Naive thymus-derived CD4-positive, alpha-beta T cell (primary cell): ENCODE results near the gene NMB. TPM values are rescaled to one million over a fixed set of nuclear protein-coding genes. Genes with fewer than 3 reads are reported as not detected.
A peak's percentile ranks its signal among the peaks of the same experiment; 100 is the strongest.

Source experiments
- ATAC-seq: fragments of 150-1000 bp; cut with Tn5 transposase; 2 replicates; pipeline ENCODE4 v1.10.0; 2021; ENCODE audit warnings: mild to moderate bottlenecking, moderate library complexity
- CTCF ChIA-PET: fragments of 350-600 bp; sonication (Branson Sonifier 250); formaldehyde crosslinking; loops from one replicate; lab custom pipeline; 2021; ENCODE audit warnings: antibody characterized with exemption; lab: Charles Lee
- POLR2A ChIA-PET: fragments of 350-600 bp; sonication (Branson Sonifier 250); formaldehyde crosslinking; loops from one replicate; lab custom pipeline; 2021; ENCODE audit warnings: antibody characterized with exemption, inconsistent platforms; lab: Charles Lee
- DNase-seq, 9 donors: peaks; one replicate each; pipeline versions ENCODE4 v3.0.0 to v3.0.0-alpha.2; 2020 to 2022; ENCODE audit warnings: mixed read lengths in 1 of 9
- H3K27ac ChIP-seq: one replicate; pipeline ENCODE4 v1.7.0; 2013; ENCODE audit warnings: mild to moderate bottlenecking, low read depth, low read length, moderate library complexity
- H3K27me3 ChIP-seq, 2 donors: one replicate each; pipeline ENCODE4 v1.7.0; 2013; ENCODE audit warnings: low read length in 2 of 2, mild to moderate bottlenecking in 2 of 2, moderate library complexity in 2 of 2; ENCODE audit not compliant: control insufficient read depth in 2 of 2, insufficient read depth in 2 of 2
- H3K36me3 ChIP-seq, 3 experiments: 1 replicate in 2 of 3; 2 replicates in 1 of 3; pipeline ENCODE4 v1.7.0; 2013; ENCODE audit warnings: low read length in 3 of 3, mild to moderate bottlenecking in 3 of 3, moderate library complexity in 1 of 3; ENCODE audit not compliant: insufficient read depth in 3 of 3, control insufficient read depth in 2 of 3
- H3K4me1 ChIP-seq, 2 donors: one replicate each; pipeline ENCODE4 v1.7.0; 2013; ENCODE audit warnings: low read length in 2 of 2, mild to moderate bottlenecking in 2 of 2, moderate library complexity in 1 of 2; ENCODE audit not compliant: control insufficient read depth in 2 of 2, insufficient read depth in 2 of 2
- H3K4me3 ChIP-seq: 2 replicates; pipeline ENCODE4 v1.7.0; 2013; ENCODE audit warnings: mild to moderate bottlenecking, low read length
- H3K9me3 ChIP-seq, 3 experiments: 1 replicate in 2 of 3; 2 replicates in 1 of 3; pipeline ENCODE4 v1.7.0; 2013; ENCODE audit warnings: low read length in 3 of 3; ENCODE audit not compliant: control insufficient read depth in 2 of 3
- H3K27ac Mint-ChIP-seq, 9 donors: one replicate each; pipeline ENCODE4 v1.8.0; 2020 to 2022; ENCODE audit warnings: mixed read lengths in 9 of 9, mild to moderate bottlenecking in 8 of 9, moderate library complexity in 5 of 9, inconsistent platforms in 2 of 9
- H3K27me3 Mint-ChIP-seq, 5 donors: one replicate each; pipeline ENCODE4 v1.8.0; 2021 to 2022; ENCODE audit warnings: mixed read lengths in 5 of 5, mild to moderate bottlenecking in 1 of 5
- H3K36me3 Mint-ChIP-seq, 5 donors: one replicate each; pipeline ENCODE4 v1.8.0; 2020 to 2022; ENCODE audit warnings: mixed read lengths in 5 of 5, mild to moderate bottlenecking in 3 of 5, inconsistent platforms in 1 of 5
- H3K4me1 Mint-ChIP-seq, 7 donors: one replicate each; pipeline ENCODE4 v1.8.0; 2020 to 2022; ENCODE audit warnings: mixed read lengths in 7 of 7, mild to moderate bottlenecking in 3 of 7, inconsistent platforms in 1 of 7
- H3K4me3 Mint-ChIP-seq, 10 donors: one replicate each; pipeline ENCODE4 v1.8.0; 2020 to 2022; ENCODE audit warnings: mild to moderate bottlenecking in 10 of 10, mixed read lengths in 10 of 10, moderate library complexity in 6 of 10, inconsistent platforms in 2 of 10
- H3K9me3 Mint-ChIP-seq, 11 donors: one replicate each; pipeline ENCODE4 v1.8.0; 2020 to 2022; ENCODE audit warnings: mixed read lengths in 11 of 11, mild to moderate bottlenecking in 4 of 11, inconsistent platforms in 1 of 11, moderate library complexity in 1 of 11
- intact Hi-C, 2 donors: fragments of 100-400 bp; cut with micrococcal nuclease; formaldehyde crosslinking; loops; one replicate each; pipeline ENCODE4 v1.15.1; 2023
- polyA plus RNA-seq, 2 donors: library from polyadenylated mRNA; unstranded; fragments of 300-500 nt; fragmentation: Illumina TruSeq; gene quantifications; one replicate each; pipeline ENCODE4 v1.2.3, GENCODE V29; 2021
- total RNA-seq, 6 experiments: library from RNA in 5 of 6; stranded (reverse) in 5 of 6; gene quantifications; 1 replicate in 5 of 6; 2 replicates in 1 of 6; pipeline ENCODE4 v1.2.3 and lab custom pipeline; 2021 to 2026

The NMB gene
- total and polyA plus RNA-seq, 7 experiments from 2014 or later, result 1.2 to 5.2 (median 3.0) TPM

DNA sequence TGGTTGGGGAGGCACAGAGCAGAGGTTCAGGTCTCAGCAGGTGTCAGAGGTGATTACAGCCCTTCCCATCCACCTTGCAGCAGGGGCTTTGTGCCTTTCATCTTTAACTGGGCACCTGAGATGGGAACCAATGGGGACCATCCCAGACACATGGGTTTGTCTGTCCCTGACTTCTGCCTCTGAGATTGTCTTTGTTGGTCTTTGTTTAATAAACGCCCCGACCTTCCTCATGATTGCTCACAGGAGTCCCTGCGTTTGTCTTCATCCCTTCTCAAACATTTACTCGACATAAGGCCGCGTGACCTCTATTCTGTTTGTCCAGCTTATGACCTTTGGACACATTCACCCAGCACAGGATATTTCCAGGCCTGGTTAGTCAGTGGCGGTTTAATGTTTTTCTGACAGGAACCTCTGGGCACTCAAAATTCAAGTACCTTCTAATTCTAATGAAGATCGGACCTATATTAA is 51.3 kb downstream of the NMB start:
- POLR2A ChIA-PET, result no interaction called here
- no peak overlapping the region for H3K27ac Mint-ChIP-seq

DNA sequence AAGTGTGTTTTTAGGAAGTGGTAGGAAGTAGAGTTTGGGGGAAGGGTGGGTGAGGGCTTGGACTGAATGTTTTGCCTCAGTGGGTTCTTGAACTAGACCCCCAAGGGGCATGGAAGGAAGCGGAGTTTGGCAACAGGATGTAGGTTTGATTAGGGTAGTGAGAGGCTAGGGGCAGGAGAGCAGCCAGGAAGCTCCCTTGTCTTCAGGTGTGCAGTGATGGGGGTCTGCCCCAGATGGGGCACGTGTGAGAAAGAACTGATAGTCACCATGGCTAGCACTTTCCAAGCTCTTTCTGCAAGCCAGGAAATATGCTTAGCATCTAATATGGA is 52.5 kb downstream of the NMB start:
- H3K9me3 Mint-ChIP-seq, result no peaks in the 10 kb centered on the region
- H3K27ac Mint-ChIP-seq, result peak overlapping the region in 4 of 9 donors; percentile 20 to 84 (median 47)
- CTCF ChIA-PET, result interaction anchor here (0.6 kb wide), 1 partner anchor 152 kb away, joined by 3 read pairs; no protein-coding TSS in a partner anchor
- DNase-seq, result no peak
- H3K36me3 Mint-ChIP-seq, result peaks cover 6 to 42% (median 15%) of the 10 kb centered on the region in 5 donors
- intact Hi-C loops, result no loop called here
- POLR2A ChIA-PET, result interaction anchor here (0.6 to 0.7 kb wide), 2 partner anchors 26 to 107 kb away, joined by 3 to 7 read pairs; no protein-coding TSS in a partner anchor
- Histone ChIP-seq H3K27ac (no peak overlapping the region), H3K36me3 (peaks cover 0 to 48% (median 4%) of the 10 kb centered on the region in 3 experiments), H3K27me3 (no peaks in the 10 kb centered on the region), H3K4me3 (peak overlapping the region; percentile 16), H3K4me1 (peaks cover 6 to 22% of the 10 kb centered on the region in 2 donors), H3K9me3 (no peaks in the 10 kb centered on the region)
- no peak for ATAC-seq
- H3K4me1 Mint-ChIP-seq, result peaks cover 27 to 68% (median 54%) of the 10 kb centered on the region in 7 donors
- peak overlapping the region in 4 of 10 donors; percentile 5 to 43 (median 18) for H3K4me3 Mint-ChIP-seq
- no peaks in the 10 kb centered on the region for H3K27me3 Mint-ChIP-seq

More for the DNA sequence above, 51.3 kb downstream of the NMB start:
- intact Hi-C loops, result no loop called here
- H3K4me3 ChIP-seq, result no peak overlapping the region
- ATAC-seq (no peak), DNase-seq (no peak)
- peaks cover 0 to 41% (median 4%) of the 10 kb centered on the region in 3 experiments for H3K36me3 ChIP-seq
- Mint-ChIP-seq H3K9me3 (no peaks in the 10 kb centered on the region), H3K4me1 (peaks cover 23 to 64% (median 50%) of the 10 kb centered on the region in 7 donors), H3K36me3 (peaks cover 7 to 42% (median 15%) of the 10 kb centered on the region in 5 donors), H3K4me3 (no peak overlapping the region), H3K27me3 (no peaks in the 10 kb centered on the region)
- no peak overlapping the region for H3K27ac ChIP-seq
- no peaks in the 10 kb centered on the region for H3K27me3 ChIP-seq
- CTCF ChIA-PET, result interaction anchor here (0.6 to 1.1 kb wide), 2 partner anchors 70 to 136 kb away, joined by 4 read pairs; no protein-coding TSS in a partner anchor
- no peaks in the 10 kb centered on the region for H3K9me3 ChIP-seq
- peaks cover 6 to 20% of the 10 kb centered on the region in 2 donors for H3K4me1 ChIP-seq

Other genes starting within 250 kb of the NMB start
- gene ZSCAN2, start 57.2 kb downstream of the NMB start, total RNA-seq, result 10 to 100 TPM in 2 of 5 experiments, 1 to 10 TPM in 3; 4.8 to 13.0 (median 6.8) TPM
- 10 to 100 TPM in 1 of 2 donors, 1 to 10 TPM in 1; 4.9 to 10.9 TPM for gene ZSCAN2, start 57.2 kb downstream of the NMB start, polyA plus RNA-seq
- 10 to 100 TPM; 26.8 to 47.7 (median 33.1) TPM for gene WDR73, start 3.9 kb downstream of the NMB start, total RNA-seq
- 10 to 100 TPM; 22.0 to 26.1 TPM for gene WDR73, start 3.9 kb downstream of the NMB start, polyA plus RNA-seq
- gene SEC11A, start 57.9 kb upstream of the NMB start, total RNA-seq, result 100 to 1,000 TPM in 1 of 5 experiments, 10 to 100 TPM in 4; 54.3 to 108 (median 63.5) TPM
- gene SEC11A, start 57.9 kb upstream of the NMB start, polyA plus RNA-seq, result 100 to 1,000 TPM; 116 to 136 TPM
- 10 to 100 TPM; 36.6 to 39.0 (median 37.6) TPM for gene ZNF592, start 90.4 kb upstream of the NMB start, total RNA-seq
- 10 to 100 TPM in 1 of 2 donors, 1 to 10 TPM in 1; 4.9 to 14.0 TPM for gene ZNF592, start 90.4 kb upstream of the NMB start, polyA plus RNA-seq
- under 1 TPM; 0.19 to 0.30 (median 0.20) TPM for gene ALPK3, start 159.2 kb upstream of the NMB start, total RNA-seq
- under 1 TPM in 1 of 2 donors, not detected in 1; 0.02 TPM for gene ALPK3, start 159.2 kb upstream of the NMB start, polyA plus RNA-seq
- not detected for gene SLC28A1, start 226.5 kb upstream of the NMB start, total RNA-seq
- gene SLC28A1, start 226.5 kb upstream of the NMB start, polyA plus RNA-seq, result not detected